MCF 10A (cell line): ENCODE measurements around the gene USP9X. TPM values are rescaled to one million over a fixed set of nuclear protein-coding genes. Genes with fewer than 3 reads are reported as not detected.

Experiments
- BruUV-seq: library from RNA; stranded (reverse); fragments of 400-500 nt; replicated peaks from 2 replicates; lab custom pipeline; 2021; lab: Mats Ljungman, UMichigan
- CTCF ChIA-PET: fragments of 300-600 bp; sonication (Branson Sonifier 250); formaldehyde crosslinking; extraction: SDS; loops from one replicate; lab custom pipeline; 2021; ENCODE audit warnings: antibody characterized with exemption, inconsistent platforms; lab: Yijun Ruan, JAX
- POLR2A ChIA-PET: fragments of 300-600, 350-650 bp; sonication (Branson Sonifier 250); formaldehyde crosslinking; extraction: SDS; loops from one replicate; lab custom pipeline; 2020; ENCODE audit warnings: antibody characterized with exemption, inconsistent platforms; lab: Yijun Ruan, JAX
- DNase-seq: peaks from one replicate; pipeline ENCODE4 v3.0.0-alpha.2; 2018; ENCODE audit not compliant: unreplicated experiment
- H3K27ac Mint-ChIP-seq: one replicate; pipeline ENCODE4 v1.8.0; 2022; ENCODE audit warnings: mild to moderate bottlenecking, low read depth, mixed read lengths; ENCODE audit not compliant: unreplicated experiment
- H3K27me3 Mint-ChIP-seq: one replicate; pipeline ENCODE4 v1.8.0; 2022; ENCODE audit warnings: mixed read lengths; ENCODE audit not compliant: insufficient read depth, unreplicated experiment
- H3K36me3 Mint-ChIP-seq: one replicate; pipeline ENCODE4 v1.8.0; 2022; ENCODE audit warnings: mild to moderate bottlenecking, moderate library complexity, mixed read lengths; ENCODE audit not compliant: insufficient read depth, unreplicated experiment
- H3K4me1 Mint-ChIP-seq: one replicate; pipeline ENCODE4 v1.8.0; 2022; ENCODE audit warnings: mixed read lengths; ENCODE audit not compliant: insufficient read depth, unreplicated experiment
- H3K4me3 Mint-ChIP-seq: one replicate; pipeline ENCODE4 v1.8.0; 2022; ENCODE audit warnings: mild to moderate bottlenecking, moderate library complexity, mixed read lengths; ENCODE audit not compliant: unreplicated experiment
- H3K9me3 Mint-ChIP-seq: one replicate; pipeline ENCODE4 v1.8.0; 2022; ENCODE audit warnings: mixed read lengths; ENCODE audit not compliant: unreplicated experiment
- intact Hi-C: fragments of 100-400 bp; cut with micrococcal nuclease; formaldehyde crosslinking; loops from 2 replicates; pipeline ENCODE4 v1.14.1; 2022
- total RNA-seq: library from RNA; stranded (reverse); gene quantifications from 2 replicates; pipeline ENCODE4 v1.2.3, GENCODE V29; 2022
- TF ChIP-seq, protein P1 (sequence below): fragments of 200-600 bp; IDR thresholded peaks from one replicate; pipeline ENCODE4 v1.8.0; 2022; ENCODE audit warnings: antibody characterized with exemption, mild to moderate bottlenecking; ENCODE audit not compliant: unreplicated experiment

Gene USP9X
- total RNA-seq, 1 experiment from 2014 or later, result 77.9 TPM

DNA sequence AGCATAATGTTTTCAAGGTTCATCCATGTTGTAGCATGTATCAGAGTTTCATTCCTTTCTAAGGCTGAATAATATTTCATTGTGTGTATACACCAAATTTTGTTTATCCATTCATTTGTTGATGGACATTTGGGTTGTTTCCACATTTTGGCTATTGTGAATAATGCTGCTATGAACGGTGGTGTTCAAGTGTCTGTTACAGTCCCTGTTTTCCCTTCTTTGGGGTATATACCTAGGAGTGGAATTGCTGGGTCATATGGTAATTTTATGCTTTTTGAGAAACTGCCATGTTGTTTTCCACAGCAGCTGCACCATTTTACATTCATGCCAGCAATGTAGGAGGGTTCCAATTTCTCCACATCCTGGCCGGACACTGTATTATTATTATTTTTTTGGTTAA, 3.4 kb upstream of the USP9X start:
- H3K4me3 Mint-ChIP-seq, result no peak overlapping the region
- TF ChIP-seq, protein P1, sequence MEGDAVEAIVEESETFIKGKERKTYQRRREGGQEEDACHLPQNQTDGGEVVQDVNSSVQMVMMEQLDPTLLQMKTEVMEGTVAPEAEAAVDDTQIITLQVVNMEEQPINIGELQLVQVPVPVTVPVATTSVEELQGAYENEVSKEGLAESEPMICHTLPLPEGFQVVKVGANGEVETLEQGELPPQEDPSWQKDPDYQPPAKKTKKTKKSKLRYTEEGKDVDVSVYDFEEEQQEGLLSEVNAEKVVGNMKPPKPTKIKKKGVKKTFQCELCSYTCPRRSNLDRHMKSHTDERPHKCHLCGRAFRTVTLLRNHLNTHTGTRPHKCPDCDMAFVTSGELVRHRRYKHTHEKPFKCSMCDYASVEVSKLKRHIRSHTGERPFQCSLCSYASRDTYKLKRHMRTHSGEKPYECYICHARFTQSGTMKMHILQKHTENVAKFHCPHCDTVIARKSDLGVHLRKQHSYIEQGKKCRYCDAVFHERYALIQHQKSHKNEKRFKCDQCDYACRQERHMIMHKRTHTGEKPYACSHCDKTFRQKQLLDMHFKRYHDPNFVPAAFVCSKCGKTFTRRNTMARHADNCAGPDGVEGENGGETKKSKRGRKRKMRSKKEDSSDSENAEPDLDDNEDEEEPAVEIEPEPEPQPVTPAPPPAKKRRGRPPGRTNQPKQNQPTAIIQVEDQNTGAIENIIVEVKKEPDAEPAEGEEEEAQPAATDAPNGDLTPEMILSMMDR, result no peak
- BruUV-seq, result no TSS peak
- H3K9me3 Mint-ChIP-seq, result no peaks in the 10 kb centered on the region
- peaks cover 32% of the 10 kb centered on the region for H3K27me3 Mint-ChIP-seq
- CTCF ChIA-PET, result no interaction called here
- intact Hi-C loops, result no loop called here
- peaks cover 8% of the 10 kb centered on the region for H3K36me3 Mint-ChIP-seq
- POLR2A ChIA-PET, result no interaction called here
- H3K4me1 Mint-ChIP-seq, result no peaks in the 10 kb centered on the region
- DNase-seq, result no peak
- no peak overlapping the region for H3K27ac Mint-ChIP-seq

DNA sequence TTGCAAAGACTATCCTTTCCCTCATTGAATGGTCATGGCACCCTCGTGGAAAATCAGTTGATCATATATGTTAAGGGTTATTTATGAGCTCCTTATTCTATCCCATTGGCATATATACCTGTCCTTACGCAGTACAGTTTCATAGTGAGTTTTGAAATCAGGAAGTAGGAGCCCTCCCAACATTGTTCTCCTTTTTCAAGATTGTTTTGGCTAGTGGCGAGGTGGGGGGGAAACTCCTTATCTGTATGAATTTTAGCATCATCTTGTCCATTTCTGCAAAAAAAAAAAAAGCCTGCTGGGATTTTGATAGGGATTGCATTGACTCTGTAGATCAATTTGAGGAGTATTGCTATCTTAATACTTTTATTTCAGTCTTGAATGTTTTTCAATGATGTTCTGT, 2.5 kb upstream of the USP9X start:
- CTCF ChIA-PET, result no interaction called here
- no peaks in the 10 kb centered on the region for H3K9me3 Mint-ChIP-seq
- H3K27ac Mint-ChIP-seq, result no peak overlapping the region
- H3K27me3 Mint-ChIP-seq, result peaks cover 31% of the 10 kb centered on the region
- no peak for DNase-seq
- H3K4me3 Mint-ChIP-seq, result no peak overlapping the region
- peaks cover 8% of the 10 kb centered on the region for H3K36me3 Mint-ChIP-seq
- POLR2A ChIA-PET, result no interaction called here
- intact Hi-C loops, result no loop called here
- no TSS peak for BruUV-seq
- TF ChIP-seq, protein P1, result no peak
- H3K4me1 Mint-ChIP-seq, result no peaks in the 10 kb centered on the region

DNA sequence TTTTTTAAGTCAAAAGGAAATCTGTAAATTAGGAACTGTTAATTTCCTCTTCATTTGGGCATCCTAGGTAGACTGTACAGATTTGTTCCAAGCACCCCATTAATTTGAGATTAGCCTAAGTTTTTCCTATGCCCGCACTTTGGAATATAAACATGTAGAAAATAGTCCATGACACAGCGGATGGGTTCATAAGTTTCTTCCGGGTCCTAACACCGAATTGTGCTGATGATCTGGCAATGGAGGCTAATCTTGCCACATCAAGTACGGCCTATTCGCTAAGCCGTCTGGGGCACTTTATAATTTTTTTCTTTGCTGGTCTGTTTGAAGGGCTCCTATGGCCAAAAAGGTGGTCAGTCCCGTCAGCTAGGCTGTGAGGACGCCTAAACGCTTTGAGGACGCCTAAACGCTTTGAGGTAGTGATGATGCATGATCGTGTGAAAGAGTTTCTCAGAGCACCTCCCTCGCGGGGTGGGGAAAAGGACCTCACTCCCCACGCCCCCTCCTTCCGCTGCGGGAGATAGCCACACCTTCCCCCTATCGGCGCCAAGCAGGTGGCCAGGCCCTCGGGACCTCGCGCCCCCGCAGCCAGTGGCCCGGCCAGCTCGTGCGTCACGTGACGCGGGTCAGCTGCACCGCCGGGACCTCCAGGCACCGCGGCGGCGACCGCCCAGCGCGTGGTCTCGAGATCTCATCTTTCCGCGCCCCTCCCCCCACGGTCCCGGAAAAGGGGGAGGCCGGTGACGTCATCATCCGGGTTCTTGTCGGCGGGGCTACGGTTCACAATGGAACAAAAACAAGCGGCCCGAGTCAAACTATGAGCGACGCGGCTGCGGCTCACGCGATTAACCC, 977 bp upstream of the USP9X start:
- Mint-ChIP-seq H3K4me1 (peaks cover 6% of the 10 kb centered on the region), H3K9me3 (no peaks in the 10 kb centered on the region), H3K27me3 (peaks cover 17% of the 10 kb centered on the region), H3K36me3 (peaks cover 8% of the 10 kb centered on the region), H3K4me3 (peak overlapping the region; percentile 95), H3K27ac (peak overlapping the region; percentile 99)
- POLR2A ChIA-PET, result interaction anchor here (0.6 to 4.2 kb wide), 19 partner anchors 10 to 481 kb away, joined by 3 to 37 read pairs (median 5); partner anchors contain the start of gene MED14
- BruUV-seq, result TSS peak; percentile 98
- peak; percentile 98 for DNase-seq
- CTCF ChIA-PET, result interaction anchor here (0.5 to 1.8 kb wide), 2 partner anchors 25 to 85 kb away, joined by 3 to 6 read pairs; no protein-coding TSS in a partner anchor
- TF ChIP-seq, protein P1, result no peak
- intact Hi-C loops, result loop anchor here (1.0 kb wide), 1 partner anchor 74 kb away; no protein-coding TSS in a partner anchor

DNA sequence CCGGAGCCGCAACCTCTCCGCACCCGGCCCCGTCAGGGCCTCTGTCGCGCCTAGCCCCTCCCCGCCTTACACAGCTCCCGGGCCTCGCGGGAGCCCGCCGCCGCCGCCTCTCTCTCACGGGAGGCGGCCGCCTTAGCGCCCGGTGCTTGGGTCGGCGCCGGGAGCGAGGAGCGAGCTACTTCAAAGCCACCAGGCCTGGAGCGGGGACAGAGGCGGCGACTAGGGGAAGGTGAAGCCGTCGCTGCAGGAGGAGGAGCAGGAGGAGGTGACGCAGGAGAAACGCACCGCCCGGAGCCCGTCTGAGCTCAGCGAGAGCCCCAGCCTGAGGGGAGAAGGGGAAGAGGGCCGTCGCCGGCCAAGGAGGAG, 250 bp downstream of the USP9X start:
- Mint-ChIP-seq H3K9me3 (no peaks in the 10 kb centered on the region), H3K36me3 (peaks cover 8% of the 10 kb centered on the region), H3K27ac (peak overlapping the region; percentile 99), H3K4me3 (peak overlapping the region; percentile 95), H3K27me3 (peaks cover 17% of the 10 kb centered on the region), H3K4me1 (peaks cover 6% of the 10 kb centered on the region)
- TF ChIP-seq, protein P1, result no peak
- DNase-seq, result peak; percentile 62
- ChIA-PET CTCF (interaction anchor here (1.2 to 1.8 kb wide), 2 partner anchors 24 to 419 kb away, joined by 4 to 6 read pairs; no protein-coding TSS in a partner anchor), POLR2A (interaction anchor here (0.6 to 4.2 kb wide), 24 partner anchors 11 to 505 kb away, joined by 3 to 37 read pairs (median 4); partner anchors contain the start of genes ATP6AP2, DDX3X and MED14)
- intact Hi-C loops, result no loop called here
- BruUV-seq, result no TSS peak
